Islet of Langerhans (tissue), 1 donor: ENCODE results near the gene ABCB9.
"Not testable (repeated sequence)": the region's sequence is repeated elsewhere in the genome, so short reads cannot be mapped to it uniquely, and the experiment has no call there.

Source experiments
- FAIRE-seq: peaks from one replicate; lab custom pipeline; 2011; peaks lifted over from hg19 to GRCh38; lab: Jason Lieb, UNC

The ABCB9 gene

DNA sequence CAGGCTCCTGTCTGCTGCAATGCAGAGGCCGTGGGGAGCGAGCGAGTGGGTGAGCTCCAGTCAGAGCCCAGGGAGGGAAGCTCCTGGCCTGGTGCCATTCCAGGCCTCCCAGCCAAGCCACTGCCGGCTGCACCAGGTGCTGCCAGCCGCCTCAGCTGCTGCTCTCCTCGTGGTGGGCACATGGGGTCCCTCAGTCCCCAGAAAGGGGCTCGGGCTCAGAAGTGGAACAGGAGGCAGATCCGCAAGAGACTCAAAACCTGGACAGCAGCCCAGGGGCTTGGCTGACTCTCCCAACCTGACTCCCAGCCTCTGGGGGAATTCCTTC lies 2.4 kb downstream of the ABCB9 start:
- no peak for FAIRE-seq

DNA sequence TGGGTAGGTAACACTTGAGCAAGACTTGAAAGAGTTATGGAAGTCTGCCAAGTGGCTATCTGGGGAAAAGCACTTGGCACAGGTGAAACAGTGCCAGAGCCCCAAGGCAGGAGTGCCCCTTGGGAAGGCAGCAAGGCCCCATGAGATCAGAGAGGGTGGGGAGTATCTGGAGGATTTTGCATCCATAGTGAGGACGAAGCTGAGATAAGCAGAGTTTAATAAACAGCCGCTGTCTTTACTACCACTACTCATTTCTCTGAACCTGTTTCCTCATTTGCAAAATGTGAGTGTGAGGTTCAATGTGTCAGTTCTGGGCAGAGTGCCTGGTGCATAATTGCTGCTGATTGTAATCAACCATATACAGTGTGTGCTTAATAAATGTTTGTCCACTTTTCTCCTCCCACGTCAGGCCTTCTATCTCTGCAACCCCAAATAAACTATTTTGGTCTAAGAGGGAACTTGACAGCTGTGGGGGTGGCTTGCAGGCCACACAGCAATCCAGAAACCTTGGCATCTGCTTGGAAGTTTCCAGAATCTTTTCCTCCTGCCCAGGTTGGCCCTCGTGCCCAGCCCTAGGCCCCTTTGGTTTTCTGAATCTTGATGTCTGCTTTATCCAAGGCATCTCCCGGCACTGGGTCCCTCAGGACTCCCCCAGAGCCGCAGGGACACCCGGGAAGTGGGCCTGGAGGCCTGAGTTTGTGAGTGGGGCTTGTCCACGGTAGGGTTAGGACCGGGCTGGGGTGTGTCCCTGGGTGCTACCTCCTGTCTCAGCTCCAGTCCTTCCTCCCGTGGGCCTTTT lies 4.5 kb downstream of the ABCB9 start:
- FAIRE-seq = no peak

DNA sequence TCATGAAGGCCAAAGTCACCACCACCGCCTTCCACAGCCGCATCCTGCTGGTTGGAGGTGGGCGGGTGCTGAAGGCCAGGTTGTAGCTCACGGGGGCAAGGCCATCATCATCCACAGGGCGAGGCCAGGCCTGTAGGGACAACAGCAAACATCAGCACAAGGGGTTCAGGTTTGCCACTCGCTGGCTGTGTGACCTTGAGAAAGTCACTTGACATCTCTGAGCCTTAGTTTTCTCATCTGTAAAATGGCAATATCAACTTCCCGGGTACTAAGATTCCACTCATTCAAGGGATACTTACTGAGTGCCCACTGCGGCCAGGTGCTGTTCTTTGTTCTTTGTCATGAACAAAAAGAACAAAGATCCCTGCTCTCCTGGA lies 6.1 kb downstream of the ABCB9 start:
- no peak for FAIRE-seq

DNA sequence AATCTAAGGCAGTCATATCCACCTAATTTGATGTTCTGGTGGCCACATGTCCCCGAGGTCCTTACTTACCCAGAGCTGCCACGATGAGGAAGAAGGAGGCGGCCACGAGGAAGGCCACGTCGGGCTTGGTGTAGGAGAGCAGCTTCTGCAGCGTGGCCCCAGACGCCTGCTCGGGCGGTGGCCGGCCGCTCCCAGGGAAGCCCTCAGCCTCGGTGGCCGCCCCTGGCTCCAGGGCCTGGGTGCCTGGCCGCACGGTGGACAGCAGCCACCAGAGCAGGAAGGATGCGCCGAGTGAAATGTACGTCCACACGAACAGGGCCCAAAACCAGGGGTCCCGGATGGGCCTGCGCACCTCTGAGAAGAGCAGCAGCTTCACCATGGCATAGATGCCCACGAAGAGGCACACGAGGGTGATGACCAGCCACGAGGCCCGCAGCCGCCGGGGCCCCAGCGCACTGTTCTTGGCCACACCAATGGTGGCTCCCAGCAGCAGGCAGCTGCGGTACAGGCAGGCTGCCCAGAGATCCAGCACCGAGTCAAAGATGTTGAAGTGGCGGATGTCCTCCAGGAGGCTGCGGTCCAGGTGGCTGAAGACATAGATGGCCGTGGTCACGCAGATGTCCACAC lies 6.6 kb downstream of the ABCB9 start:
- no peak for FAIRE-seq

DNA sequence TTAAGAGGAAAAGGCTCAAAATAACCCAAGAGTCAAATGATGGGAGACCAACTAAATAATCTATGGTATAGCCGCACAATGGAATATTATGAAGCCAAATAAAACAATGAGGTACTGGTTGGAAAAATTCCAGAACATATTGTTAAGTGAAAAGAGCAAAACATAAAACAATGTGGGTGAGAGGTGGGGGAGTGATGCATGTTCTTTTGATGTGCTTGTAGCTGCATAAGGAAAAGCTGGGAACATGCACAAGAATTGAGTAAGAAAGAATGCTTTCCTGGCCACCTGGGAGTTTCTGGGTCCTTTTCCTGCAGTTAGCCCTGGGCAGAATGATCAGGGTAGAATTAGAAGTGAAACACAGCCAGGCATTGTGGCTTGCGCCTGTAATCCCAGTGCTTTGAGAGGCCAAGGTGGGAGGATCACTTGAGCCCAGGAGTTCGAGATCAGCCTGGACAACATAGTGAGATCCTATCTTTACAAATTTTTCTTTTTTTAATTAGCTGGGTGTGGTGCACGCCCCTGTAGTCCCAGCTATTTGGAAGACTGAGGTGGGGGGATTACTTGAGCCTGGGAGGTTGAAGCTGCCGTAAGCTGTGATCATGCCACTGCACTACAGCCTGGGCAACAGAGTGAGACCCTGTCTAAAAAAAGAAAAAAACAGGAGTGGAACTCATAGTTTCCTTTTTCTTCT lies 7.9 kb downstream of the ABCB9 start:
- FAIRE-seq = no peak

DNA sequence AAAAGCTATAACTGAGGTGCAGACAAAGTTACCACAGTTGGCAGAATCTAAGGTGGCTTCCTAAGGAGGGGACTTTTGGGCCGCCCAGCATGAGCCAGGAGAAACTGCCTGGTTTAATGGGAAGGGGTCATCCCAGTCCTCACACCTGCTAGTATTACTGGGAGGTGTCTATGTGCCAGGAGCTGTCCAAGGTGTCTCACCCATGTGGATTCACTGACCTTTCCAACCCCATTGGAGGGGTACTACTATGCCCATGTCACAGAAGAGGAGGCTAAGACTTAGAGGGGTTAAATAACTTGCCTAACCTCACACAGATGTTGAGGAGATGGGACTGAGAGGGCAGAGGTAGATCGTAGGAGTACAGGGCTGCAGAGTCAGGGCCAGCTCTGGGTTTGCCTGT lies 10.2 kb downstream of the ABCB9 start:
- FAIRE-seq = no peak

DNA sequence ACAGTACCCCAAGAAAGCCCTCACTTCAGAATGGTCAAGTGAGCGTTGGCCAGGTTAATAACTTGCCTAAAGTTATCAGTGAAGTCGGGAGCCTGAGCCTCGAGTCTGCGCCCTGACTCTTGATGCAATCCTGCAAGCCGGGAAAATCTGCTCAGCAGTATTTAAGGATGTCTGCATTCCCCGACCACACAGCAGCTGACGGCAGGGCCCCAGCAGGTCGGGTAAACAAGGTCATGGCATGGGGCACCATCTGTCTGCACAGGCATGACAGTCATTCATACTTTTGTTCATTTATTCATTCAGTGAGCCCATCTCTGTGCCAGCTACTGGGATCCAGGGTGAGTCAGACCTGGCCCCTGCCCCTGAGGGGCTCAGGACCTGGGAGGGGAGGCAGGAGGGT lies 11.1 kb downstream of the ABCB9 start:
- no peak for FAIRE-seq

DNA sequence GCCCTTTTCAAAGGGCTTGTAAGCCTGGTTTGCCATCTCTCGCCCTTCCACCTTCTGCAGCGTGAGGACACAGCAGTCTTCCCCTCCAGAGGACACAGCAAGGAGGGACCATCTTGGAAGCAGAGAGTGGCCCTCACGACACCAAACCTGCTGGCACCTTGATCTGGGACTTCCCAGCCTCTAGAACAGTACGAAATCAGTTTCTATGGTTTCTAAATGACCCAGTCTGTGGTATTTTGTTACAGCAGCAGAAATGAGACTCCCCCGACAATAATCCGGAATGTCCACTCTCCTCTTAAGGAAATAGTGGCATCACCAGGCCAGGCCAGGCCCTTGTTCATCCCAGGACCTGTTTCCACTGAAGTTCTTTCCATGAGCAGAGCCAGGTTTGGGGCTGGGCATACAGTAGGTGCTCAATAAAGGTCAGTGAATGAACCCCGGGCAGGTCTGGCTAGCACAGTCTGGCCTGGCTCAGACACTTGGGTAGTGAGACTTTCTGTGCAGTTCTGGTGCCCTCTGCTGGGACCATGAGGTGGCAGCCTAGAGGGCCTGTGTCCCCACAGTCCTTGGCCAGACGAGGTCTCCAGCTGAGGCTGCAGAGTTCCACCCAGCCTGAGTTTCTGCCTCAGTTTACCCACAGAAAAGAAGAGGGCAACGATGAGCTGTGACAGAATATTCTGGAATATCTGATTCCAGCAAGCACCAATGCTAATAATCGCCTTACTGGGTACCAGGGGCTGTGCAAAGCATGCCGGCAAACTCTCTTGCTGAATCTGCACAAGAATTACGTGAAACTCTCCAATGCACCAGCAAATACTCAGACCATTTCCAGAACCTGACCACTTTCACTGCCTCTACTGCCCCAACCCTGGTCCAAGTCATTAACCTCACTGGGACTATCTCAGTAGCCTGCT lies 14.0 kb downstream of the ABCB9 start:
- FAIRE-seq = no peak

DNA sequence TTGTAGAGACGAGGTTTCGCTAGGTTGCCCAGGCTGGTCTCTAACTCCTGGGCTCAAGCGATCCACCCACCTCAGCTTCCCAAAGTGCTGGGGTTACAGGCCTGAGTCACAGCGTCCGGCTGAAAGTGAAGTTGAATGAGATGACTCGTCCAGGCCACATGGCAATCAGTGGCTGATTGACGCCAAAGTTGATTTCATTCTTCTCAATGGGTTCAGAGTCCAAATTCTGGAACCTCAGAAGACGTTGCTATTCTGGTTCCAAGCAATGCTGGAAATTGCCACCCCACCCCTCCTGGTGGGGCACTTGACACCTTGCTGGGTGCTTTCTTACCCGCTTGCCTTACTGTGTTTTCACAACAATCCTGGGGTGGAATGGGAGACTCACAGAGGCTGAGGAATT lies 14.9 kb downstream of the ABCB9 start:
- no peak for FAIRE-seq

DNA sequence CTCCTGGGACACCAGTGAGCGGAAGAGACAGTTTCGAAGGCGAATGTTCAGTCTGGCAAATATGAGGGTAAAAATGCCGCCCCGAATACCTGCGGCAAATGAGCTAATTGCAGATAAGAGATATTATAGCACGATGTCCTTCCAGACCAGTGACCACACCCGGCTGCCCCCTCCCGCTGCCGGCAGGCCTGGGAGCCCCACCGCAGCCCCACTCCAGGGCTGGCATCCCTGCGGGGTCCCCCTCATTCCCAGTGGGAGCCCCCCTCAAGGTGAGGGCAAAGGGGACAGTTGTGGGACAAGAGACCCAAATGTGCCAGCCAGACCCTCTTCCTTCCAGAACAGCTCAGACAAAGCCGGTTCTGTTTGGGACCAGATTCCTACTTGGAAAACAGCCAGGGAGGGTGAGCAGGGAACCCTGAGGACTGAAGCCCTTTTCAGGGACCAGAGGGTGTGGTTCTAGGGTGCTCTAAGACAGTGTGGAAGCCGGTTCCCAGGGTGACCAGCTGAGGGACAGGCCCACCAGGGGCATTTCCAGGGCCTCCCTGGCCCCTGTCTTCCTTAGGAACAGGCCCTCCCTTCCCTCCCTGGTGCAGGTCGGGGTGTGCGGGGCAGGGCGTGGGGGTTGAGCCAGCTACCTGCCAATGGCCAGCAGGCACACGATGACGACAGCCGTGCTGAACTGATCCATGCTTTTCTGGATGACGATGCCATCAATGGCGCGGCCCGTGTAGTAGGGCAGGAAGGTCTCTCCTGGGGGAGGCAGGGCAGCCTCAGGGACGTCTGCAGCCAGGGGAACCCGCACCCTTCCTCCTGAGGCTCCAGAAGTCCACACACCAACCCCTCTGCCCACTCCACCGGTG lies 16.2 kb downstream of the ABCB9 start:
- no peak for FAIRE-seq

DNA sequence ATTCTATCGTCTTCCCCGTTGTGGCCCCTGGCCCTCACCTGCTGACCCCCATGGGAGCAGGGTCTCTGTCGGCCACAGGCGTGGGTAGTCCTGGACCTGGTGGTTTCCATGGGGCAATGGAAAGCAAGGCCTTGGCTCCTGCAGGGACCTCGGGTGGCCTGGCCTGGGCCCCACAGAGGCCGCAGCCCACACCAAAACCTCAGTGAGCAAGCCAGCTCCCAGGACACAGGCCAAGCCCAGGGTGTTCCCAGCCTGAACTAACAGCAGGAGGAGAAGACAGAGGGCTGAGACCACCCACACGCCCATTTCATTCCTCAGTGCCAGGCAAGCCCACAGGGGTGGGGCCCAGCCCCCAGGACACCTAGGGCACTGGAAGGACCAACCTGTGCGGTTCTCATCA lies 16.9 kb downstream of the ABCB9 start:
- FAIRE-seq = no peak

DNA sequence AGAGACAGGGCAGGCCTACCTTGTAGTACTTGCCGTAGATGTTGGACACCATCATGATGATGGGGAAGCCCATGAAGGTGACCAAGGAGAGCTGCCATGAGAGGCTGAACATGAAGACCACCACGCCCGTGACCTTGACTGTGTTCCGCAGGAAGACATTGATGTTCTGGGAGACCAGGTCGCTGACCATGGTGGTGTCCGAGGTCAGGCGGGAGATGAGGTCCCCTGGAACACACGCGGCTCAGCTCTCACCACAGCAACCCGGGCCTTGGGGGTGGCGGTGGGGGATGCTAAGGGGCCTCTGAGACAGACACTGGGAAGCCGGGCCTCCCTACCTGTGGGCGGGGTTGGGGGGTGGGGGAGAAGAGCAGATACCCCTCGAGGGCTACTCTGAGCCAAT lies 17.7 kb downstream of the ABCB9 start:
- no peak for FAIRE-seq

DNA sequence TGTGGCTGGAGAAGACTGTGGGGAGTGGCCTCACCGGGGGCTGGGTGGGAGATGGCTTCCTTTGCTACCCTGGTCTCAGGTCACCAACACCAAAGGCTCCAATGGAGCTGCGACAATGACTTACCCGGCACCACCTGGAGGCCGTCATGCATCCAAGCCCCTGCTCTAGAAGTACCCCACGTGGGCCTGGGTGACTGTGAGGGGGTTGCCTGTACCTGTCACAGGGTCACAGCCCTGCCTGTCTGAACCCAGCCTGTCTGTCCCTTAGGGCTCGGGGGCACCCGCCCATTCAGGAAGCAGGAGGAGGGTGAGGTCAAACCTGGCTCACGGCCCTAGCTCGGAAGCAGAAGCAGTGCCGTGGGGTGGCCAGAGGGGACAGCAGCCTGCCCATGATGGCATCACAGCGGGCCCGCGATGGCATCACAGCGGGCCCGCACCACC lies 18.9 kb downstream of the ABCB9 start:
- no peak for FAIRE-seq

DNA sequence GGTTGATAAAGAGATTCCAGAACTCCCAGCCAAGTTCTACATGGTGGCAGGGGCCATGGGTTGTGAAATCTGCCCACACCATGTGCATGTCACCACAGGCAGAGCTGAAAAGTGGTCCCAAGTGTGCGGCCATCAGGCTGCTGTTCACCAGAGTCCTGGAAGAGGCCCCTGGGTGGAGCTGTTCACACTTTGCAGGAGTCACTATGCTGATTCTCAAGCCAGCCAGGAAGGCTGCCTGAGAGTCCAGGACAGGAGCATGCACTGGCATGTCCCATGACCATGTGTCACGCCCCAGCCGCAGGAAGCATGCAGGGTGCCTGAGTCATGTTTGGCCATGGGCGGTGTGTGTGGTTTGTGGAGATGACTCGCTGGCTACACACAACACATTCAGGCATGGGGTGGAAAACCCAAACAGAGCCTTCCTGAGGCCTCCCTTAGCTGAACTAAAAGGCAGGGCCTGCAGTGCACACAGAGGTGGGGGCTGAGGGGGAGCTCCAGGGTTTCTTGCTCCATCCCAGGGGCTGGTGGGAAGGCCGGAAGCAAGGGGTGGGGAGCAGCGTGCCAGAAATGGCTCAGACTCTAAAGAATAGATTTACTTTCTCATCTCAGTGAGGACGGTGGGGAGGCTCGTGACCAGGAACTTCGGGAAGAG lies 19.4 kb downstream of the ABCB9 start:
- FAIRE-seq = no peak

DNA sequence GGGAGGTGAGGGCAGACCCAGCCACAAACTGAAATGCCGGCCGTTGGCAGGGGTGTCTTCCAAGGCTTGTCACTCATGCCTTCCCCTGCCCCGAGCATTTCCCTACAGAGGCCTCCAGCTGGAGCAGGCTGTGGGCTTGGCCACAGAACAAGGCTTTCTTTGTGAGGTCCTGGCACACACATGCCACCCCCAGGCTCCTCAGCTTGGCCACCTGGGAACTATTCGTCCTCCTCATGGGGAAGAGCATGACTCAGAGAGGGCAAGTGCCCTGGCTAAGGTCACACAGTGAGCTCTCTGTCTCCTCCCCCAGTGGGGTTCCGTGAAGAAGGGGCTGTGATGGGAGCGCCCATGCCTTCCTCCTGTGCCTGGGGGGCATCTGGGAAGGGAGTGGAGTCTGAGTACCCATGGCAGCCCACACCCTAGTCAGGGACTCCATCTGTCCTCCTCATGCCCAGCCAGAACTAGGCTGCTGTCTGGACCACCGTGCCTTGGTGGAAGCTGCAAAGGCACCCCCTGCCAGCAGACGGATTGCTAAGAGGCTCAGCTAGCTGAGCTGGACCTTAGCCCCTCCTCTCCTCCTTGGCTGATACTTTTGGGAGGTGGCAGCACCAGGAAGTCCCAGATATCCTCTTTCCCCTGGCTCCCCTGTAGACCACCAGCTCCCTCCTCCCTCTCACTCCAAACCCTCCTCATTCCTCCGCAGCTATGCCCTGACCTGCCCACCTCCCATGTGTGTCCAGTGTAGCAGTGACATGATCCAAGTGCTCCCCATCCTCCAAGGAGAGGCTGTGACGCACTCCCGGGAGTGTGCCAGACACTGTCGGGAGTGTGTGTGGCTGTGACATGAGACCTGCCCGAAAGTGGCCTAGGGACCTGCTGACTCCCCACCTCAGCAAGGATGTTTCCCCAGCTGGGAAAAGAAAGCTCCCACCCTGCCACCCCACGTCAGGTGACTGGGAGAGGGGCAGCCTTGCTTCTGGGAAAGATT lies 21.4 kb downstream of the ABCB9 start:
- no peak for FAIRE-seq

DNA sequence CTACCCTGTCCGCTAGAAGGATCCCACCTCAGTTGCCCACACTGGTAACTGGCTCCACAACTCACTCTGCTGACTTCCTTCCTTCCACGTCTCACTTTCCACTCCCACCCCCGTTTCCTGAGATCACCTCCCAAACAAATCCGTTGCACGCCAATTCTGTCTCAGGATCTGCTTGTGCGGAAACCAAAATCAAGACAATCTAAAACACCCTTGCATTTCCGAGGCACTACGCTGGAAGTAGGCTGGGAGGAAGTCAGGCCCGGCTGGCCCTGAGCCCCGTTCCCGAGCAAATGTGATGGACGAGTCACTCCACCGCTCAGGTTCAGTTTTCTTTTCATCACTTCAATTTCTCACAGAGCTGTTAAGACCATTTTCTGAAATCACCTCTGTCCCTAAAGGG lies 23.1 kb downstream of the ABCB9 start:
- no peak for FAIRE-seq

DNA sequence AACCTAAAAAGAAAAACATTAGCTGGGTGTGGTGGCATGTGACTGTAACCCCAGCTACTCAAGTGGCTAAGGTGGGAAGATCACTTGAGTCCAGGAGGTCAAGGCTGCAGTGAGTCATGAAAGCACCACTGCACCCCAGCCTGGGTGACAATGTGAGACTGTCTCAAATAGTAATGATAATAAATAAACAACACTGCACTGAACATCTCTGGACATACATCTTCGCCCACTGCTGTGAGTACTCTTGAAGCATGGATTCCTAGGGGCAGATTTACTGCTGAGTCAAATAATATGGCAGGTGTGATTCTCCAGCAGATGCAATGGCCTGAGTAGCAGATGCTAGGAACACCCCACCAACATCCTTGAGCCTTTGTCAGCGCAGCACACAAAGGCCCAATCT lies 23.6 kb downstream of the ABCB9 start:
- FAIRE-seq = no peak

DNA sequence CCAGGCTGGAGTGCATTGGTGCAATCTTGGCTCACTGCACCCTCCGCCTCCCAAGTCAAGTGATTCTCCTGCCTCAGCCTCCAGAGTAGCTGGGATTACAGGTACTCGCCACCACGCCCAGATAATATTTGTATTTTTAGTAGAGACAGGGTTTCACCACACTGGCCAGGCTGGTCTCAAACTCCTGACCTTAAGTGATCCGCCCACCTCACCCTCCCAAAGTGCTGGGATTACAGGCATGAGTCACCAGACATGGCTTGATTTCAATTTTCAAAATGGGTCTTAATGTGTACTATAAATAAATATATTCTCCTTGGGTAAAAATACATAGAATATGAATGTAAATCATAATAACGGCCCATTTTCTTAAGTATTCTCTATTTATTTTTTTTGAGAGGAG lies 24.9 kb downstream of the ABCB9 start:
- not testable (repeated sequence) for FAIRE-seq

DNA sequence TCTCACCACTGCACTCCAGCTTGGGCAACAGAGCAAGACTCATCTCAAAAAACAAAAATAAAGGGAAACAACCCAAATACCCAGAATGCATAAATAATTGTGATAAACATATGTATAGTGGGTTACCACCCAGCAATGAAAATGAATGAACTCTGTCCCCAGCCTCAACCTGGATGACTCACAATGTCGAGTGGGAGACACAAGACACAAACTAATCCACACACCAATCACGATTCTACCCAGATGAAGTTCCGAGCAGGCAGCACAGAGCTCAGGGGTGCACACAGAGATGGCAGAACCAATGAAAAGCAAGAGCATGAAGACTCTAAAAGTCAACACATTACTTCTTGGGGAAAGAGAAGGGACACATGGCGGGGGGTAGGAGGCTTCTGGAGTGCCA lies 27.1 kb downstream of the ABCB9 start:
- no peak for FAIRE-seq

DNA sequence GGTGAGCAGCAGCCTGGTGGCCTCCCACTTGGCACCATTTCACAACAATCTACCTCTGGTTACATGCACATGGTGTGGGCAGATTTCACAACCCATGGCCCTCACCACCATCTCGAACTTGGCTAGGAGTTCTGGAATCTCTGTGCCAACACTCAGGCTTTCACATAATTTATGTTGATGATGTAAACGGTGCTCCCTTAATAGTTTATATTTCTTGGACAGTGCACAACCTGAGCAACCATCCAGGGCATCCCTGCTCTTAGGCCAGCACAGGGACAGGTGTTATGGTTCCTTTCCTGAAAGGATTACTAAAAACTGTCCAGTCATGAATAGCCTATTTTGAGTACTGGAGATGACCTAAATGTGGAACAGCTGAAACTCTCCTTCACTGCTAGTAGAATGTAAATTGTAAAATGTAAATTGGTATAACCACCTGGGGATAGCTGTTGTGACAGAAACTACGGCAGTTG lies 28.6 kb downstream of the ABCB9 start:
- no peak for FAIRE-seq
